NCI-H524 (cell line): Measurements from ENCODE around the gene GAS7.

Experiments used
- DNase-seq, 2 experiments: peaks; one replicate each; lab custom pipeline; 2025; lab: John Stamatoyannopoulos, UW

Gene GAS7

DNA sequence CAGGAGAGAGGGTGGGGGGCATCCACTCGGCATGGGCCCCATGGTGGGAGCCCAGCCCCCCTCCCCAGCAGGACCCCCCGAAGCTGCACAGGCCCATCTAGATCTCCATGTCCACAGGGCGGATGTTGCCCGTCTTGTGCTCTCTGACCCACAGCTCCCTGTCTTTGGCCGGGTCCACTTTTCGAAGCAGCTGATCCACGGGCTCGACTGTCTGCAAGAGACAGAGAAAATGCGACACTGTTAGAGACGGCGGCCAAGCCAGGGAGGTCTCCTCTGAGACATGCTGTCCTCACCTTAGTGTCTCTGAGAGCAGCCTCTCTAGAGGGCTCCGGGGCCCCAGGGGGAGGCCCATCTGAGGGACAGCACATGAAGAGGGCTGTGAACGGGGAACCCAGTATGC lies 281.3 kb downstream of the GAS7 start:
- no peak for DNase-seq

DNA sequence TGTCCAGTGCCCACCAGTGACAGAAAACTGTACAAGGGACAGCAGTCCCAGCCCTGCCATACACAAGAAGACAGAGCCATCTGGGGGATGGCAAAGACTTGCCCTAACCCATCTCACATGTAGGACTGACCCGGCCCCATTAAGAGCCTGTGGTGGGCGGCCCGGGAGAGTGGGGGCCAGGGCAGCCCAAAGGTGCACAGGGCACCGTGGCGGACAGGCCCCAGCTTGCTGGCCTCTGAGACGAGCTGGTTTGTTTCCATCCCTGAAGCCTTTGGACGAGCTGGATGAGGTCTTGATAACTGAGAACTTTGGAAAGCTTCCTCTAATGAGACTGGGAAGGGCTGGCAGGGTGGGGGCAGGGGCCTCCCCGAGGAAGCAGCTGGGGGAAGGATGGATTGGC lies 282.3 kb downstream of the GAS7 start:
- DNase-seq = peak; percentile 52 to 76

DNA sequence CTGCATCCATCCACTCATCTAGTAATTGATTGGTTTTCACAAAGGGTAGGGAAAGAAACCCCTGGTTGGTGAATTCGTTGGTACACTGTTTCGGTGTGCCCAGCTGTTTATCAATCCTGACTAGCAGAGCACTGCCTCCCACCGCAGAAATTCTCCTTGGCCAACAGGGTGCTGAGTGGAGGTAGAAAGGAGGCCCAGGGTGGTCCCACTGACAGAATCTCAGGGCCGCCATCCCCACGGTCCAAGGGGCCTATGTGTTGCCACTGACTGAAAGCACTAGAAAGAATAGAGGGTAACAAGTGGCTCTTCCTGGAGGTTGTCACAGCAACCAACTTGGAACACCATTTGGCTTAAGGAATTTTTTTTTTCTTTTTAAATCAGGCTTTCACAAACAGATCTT lies 284.9 kb downstream of the GAS7 start:
- DNase-seq = no peak

DNA sequence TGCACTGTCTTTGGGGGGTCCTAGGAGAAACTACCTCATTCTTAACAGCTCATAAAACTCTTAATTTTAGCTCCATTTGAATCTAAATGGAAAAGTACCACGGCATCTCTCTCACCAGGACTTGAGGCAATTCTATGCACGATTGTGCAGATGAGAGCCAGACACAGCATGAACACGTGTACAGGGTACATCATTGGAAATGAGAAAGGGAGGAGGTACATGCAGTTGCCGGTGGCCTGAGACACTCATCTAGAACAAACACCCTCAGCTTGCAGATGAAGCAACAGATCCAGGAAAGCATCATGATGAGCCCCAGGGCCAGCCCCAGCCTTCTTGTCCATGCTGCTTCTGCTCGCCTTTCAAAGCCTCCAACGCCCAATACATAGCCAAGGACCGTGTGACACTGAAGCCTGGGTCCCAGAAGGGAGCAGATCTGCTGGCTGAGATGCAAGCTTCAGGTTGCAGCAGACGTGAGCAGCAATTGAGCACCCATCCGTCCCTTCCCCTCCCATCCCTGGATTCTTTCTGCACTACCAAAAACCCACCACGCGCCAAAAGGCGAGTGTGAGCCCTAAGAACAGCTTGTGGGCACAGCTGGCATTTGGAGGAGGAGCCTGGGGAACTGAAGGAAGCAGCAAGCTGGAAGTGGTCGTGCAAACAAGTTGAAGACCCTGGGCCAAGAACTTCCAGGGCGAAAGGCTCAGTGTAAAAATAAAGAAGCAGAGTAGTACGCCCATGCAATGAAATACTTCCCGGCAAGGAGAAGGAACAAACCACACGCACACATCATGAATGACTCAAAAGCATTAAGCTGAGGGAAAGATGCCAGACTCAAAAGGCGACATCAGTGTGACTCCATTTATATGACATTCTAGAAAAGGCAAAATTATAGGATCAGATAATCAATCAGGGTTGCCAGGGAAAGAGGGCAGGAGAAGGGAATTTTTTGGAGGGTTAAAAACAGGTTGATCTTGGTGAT lies 286.0 kb downstream of the GAS7 start:
- DNase-seq = peak; percentile 57 to 92

DNA sequence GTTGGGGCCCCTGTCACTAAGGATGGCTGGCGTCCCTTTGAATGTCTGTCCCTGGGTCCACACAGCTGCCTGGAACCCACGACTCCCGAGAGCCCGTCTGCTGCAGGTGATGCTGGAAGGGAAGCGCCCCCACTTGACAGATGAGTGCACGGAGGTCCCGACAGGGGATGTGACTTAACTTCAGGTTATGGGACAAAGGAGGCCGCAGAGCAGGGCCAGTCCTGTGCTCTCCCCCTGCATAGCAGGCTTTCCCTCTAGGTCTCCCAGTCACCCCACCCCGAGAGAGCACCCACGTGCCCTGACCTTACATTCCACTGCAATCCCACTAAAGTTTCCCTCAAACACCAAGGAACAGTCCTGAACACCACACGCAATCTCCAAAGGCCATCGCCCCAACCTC lies 287.3 kb downstream of the GAS7 start:
- DNase-seq = no peak

DNA sequence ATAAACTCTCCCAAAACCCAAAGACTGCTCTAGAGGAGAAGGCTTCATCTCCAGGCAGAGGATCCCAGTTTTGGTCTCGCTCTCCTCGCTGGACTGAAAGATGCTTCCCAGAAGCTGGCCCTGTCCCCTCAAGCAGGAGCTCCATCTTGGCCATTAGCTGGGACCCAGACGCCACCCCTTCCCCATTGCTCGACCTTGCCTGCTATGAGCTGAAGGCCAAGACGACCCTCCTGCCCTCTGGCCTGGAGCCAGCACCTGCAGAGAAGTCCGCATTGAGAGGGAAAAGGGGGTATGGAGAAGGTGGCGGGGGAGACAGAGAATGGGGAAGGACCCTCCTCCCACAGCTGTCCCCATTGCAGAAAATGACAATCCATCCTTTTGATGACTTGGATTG lies 289.8 kb downstream of the GAS7 start:
- no peak for DNase-seq

DNA sequence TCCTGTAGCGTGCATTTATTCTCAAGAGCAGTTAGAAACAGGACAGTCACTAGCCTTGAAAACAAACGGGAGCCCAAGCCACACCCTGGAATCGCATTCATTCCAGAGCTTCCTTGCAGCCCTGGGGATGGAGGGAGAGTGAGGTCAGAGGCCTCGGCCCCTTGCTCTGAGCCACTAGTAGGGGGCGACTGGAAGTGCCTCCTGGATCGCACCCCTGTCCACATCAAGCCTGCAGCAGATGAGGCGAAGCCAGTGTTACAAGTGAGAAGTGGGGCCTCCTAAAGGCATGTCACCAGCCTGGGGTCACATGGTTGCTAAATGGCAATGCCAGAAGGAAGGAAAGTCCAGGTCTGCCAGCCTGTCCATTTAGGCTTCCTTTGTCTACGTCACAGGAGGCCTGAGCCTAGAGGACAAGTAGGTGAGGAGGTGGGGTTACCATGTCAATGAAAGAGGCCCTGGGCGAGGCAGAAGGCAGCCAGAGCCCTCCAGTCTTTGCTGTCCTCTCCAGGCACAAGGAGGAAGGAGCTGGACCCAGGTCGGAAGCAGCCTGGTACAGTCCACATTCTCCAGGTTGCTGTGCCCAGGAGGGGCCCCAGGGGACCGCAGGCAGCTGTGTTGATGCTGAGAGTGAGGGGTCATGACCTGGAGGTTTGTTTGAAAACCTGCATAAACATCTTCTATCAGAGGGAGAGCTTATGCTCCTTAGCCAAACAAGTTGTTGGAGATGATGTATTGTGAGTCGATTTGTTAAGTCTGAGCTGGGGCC lies 290.3 kb downstream of the GAS7 start:
- DNase-seq = peak; percentile 37 to 47

DNA sequence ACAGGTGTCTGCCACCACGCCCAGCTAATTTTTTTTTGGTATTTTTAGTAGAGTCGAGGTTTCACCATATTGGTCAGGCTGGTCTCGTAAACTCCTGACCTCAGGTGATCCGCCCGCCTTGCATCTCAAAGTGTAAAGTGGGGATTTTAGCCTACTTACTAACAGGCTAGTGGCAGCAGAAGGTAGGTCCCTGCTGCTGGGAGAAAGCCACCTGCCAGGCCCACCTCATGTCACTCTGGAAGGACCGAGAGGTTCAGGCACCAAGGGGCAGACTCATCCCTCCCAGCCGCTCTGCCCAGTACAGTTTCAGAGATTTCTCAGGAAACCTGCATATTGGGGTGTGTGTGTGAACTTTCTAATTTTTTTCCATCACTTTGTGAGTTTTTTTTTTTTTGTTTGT lies 291.3 kb downstream of the GAS7 start:
- DNase-seq = peak in 1 of 2 experiments; percentile 33

DNA sequence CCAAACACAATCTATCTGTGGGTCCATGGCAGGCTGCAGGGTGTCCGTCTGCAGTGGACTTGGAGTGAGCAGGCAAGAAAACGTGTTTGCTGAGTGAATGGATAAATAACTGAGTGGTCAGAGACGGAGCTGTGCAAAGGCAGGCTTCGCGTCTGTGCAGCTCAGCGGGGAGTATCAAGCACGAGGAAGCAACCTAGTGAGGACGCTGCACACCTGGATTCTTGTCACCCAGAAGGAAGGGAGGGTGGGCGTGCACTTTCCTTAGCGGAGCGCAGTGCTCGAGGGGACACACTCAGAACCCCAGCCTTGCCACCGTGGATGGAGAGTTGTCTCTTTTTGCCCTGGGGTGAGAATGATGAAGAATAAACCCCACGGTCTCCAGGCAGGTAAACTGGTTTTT lies 291.8 kb downstream of the GAS7 start:
- DNase-seq = no peak

DNA sequence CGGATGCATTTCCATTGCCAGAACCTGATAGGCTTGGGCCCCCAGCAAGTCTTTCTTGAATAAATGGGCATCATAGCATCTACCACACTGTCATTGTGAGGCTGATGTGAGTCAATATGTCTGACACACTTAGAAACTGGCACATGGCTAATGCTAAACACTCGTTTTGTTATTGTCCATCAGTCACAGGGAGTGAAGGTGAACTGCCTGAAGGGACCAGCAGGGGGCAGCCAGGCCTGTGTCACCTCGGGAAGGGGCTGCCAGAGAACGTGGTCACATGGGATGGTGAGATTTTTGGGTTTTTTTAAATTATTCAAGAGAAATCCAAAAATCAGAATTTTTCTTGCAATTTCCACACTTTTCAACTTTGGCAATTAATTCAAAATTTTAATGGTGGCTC lies 292.5 kb downstream of the GAS7 start:
- DNase-seq = peak; percentile 20 to 65

DNA sequence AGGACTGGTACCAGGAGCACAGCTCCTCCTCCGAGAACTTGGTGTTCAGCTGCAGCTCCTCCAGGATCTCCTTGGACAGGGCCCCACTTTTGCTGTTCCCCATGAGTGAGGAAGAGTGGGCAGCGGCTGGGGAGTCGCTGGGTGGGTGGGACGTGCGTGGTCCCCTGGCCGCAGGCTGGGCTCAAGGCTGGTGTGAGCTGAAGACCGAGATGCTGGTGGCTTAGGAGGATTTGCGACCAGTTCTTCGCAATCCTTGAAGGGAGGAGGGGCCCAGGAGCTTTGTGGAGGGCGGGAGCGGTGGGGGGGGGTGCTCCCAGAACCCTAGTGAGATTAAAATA lies 293.4 kb downstream of the GAS7 start, which contains the start of gene RCVRN:
TSS of gene RCVRN (minus strand) at position 194 of the 338 bp plus-strand sequence. CDS start at position 103, 91 bp downstream.
- no peak for DNase-seq

DNA sequence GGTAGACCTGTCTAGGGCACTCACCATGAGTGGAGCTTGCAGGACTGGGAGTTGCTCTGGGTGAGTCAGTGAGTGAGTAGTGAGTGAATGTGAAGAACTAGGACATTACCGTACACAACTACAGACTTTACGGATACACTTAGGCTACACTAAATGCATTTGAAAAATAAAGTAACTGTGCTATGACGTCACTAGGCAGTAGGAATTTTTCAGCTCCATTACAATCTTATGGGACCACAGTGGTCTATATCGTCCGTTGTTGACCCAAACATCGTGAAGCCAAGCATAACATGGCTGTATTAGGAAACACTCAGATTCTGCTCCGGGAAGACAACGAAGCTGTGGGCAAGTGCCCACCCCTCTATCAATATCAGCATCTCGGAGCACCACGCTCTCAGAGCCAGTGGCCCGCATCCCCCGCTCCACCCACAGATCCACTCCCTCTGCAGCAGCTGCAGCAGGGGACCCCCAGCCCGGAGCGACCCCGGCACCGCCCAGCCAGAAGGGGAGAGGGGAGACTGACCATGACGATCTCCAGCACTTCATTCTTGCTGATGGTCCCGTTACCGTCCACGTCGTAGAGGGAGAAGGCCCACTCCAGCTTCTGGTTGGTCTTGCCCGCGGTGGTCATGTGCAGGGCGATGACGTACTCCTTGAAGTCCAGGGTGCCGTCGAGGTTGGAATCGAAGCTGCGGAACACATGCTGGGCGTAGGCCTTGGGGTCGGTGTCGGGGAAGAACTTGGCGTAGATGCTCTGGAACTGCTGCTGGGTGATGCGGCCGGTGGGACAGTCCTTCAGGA lies 293.9 kb downstream of the GAS7 start:
- no peak for DNase-seq

DNA sequence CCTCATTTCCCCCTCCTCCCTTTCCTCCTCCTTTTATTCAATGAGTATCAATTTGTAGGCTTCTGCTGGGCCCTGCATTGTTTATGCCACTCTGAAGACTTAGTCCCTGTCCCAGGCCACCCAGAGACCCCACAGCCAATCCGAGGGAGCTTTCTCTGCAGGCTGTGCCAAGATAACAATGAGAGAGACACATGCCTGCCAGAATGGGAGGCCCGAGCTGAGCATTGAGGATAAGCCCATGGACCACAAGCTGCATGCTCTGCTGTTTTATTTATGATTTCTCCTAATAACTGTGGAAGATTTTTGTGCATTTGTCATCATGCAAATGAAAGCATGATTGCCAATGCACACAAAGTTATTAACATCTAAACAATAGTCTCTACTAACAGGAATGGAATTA lies 296.3 kb downstream of the GAS7 start:
- no peak for DNase-seq

DNA sequence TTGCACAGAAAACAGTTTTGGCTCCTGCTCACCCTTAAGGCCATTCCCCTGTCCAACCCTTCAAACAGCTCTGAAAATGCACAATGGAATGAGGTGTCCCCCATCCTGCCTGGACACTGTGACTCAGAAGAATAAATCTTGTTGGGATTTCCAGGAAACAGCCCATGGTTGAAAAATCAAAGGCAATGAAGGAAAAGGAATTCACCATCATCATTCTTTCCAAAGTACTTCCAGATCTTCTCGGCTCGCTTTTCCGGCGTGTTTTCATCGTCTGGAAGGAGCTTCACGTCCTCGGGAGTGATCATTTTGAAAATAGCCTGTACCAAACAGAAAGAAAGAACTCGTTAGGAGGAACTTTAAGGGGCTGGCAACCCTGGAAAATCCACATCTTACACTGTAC lies 297.6 kb downstream of the GAS7 start:
- DNase-seq = no peak

DNA sequence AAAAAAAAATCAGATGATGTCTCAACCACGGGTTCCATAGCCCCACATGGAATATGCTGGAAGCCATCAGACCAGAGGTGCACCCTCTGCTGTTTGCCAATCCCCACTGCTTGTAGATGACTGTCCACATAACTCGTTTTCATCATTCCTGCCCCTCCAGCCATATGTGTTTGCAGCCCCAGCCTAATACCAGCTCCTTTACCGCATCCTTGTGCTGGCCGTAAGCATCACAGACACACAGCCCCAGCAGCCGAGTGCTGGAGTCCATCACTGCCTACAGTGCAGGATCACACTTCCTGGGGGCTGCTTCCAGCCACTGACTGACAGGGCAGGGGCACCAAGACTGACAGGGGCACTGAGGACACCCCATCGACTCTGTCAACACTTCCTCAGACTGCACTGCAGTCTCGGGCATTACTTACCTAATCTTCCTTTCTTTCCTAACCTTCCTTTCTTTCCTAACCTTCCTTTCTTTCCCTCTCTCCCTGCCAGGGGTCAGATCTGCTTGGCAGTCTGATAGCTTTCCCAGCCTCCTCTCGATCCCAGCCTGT lies 298.3 kb downstream of the GAS7 start:
- no peak for DNase-seq

DNA sequence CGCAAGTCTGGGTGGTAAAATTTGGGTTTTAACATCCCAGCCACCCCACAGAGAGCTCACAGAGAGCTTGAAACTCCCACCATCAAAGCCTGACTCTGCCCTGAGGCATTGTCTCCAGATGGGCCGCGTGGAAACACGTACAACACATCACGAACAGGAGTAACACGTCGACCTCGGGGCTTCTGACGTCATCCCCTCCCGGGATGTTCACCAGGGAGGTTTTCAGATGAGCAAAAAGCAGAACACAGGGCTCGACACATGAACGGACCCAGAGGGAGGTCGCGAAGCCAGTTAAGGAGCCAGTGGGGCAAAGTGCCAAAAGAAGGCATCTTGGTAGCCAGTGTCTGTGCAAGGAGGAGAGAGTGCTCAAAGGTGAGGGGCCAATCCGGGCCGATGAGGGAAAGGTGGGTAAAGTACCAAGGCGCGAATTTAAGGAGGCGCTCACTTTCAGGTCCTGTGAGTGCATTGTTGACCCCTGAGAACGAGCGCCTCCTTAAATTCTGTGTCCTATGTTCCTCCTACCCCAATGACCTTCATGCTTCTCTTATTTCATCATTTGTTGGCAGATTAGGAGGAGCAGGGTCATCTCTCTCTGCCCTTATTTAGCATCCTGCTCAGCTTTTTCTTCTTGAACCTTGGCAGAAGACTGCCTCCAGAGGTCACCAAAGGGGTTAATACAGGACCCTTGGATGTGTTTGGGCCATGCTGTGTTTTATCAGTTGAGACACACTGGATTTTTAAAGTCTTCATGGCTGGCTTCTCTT lies 298.9 kb downstream of the GAS7 start:
- no peak for DNase-seq

DNA sequence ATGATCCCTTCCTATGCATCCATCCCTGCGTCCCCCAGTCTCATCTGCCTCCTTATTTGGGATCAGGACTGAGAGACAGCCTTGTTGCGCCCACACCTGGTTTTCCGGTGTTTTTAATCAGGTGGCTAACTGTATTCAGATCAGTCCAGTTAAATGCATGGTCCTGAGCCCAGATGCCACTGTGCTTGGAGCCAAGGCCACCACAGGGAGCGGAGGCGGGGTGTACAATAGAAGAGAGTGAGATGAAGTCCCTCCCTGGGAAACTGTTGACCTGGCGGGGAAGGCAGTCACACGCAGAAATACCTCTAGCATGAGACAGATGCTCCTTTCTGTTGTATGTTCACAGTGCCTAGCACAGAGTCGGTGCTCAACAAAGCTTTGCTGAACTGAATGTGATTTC lies 299.6 kb downstream of the GAS7 start:
- DNase-seq = no peak

DNA sequence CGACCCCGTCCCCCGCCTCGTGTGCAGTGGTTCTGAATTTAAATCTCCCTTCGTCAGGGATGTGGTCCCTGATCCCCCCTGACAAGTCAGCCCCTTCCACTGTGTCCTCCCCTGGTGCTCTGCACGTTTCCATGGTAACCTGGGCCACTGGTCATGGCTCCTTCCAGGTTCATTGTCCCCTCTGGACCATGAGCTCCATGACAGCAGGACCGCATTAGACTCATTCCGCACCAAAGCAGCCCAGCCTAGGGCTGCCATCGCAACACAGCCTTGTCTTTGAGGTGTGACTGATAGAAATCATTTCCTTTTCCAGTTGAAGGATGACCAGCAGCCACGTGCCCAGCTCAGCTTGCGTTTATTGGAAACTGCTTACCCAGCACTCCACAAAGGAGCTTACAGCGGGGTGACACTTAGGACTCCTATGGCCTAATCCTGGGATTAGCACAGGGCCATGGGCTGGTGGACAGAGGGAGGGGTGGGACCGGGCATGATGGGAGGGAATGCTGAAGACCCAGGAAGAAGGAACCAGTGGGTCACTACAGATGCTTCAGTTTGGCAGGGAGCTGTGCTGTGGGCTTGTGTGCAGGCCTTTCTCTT lies 300.9 kb downstream of the GAS7 start:
- peak; percentile 4 to 31 for DNase-seq

DNA sequence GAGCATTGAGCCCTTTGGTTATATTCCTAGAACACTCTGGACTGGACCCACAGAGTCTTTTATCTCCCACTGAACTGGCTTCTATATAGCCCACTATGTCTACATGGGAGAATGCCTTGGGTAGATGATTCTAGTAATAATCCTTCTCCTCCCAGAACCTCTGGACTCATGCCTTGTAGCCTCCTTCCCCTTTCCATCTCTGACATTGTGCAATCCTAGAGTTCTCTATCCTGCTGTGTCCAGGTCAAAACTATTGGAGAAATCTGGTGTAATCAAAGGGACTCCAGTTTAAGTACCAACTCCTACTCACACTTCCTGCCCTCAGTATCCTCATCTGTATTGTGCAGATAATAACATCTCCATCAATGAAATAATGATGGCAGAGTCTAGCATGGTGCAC lies 302.5 kb downstream of the GAS7 start:
- no peak for DNase-seq

DNA sequence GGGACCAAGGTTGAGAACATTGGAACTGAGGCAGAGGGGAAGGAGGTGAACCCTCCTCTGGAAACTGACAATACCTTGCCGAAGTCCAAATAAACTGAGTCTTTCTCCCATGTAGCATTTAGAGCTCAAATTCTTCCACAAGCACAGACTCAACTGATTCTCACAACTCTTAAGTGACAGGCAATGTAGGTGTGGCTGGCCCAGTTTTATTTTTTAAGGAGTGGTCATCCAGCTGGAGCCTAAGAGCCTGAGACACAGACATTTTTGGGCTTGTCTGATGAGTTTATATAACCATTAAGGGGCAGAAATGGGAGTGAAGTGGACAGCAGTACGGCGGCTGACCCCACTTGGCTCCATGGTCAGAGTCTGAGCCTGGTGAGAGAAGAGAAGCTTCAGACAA lies 304.2 kb downstream of the GAS7 start:
- DNase-seq = no peak
